ENCODE measurements around the gene COL4A2.

COL4A2 gene

GRCh38 chr13:110305949-110306339 is 1.1 kb upstream of the COL4A2 start:
- no peak overlapping the region for H3K4me3 ChIP-seq (ENCODE audit: low read depth, low read length)
- no peak for TF ChIP-seq CTCF (IDR thresholded peaks at IDR 0.05; ENCODE audit: insufficient read depth, low read depth, low read length, missing control alignments)
- no peak for DNase-seq (ENCODE audit: low read depth)

GRCh38 chr13:110306340-110306959 is 634 bp upstream of the COL4A2 start:
- DNase-seq (ENCODE audit: low read depth) = no peak
- no peak for TF ChIP-seq CTCF (IDR thresholded peaks at IDR 0.05; ENCODE audit: insufficient read depth, low read depth, low read length, missing control alignments)
- no peak overlapping the region for H3K4me3 ChIP-seq (ENCODE audit: low read depth, low read length)

- no peak for TF ChIP-seq CTCF (IDR thresholded peaks at IDR 0.05; ENCODE audit: insufficient read depth, low read depth, low read length, missing control alignments)
- DNase-seq (ENCODE audit: low read depth) = no peak
- H3K4me3 ChIP-seq (ENCODE audit: low read depth, low read length) = no peak overlapping the region
Measured at GRCh38 chr13:110307767-110308655, 927 bp downstream of the COL4A2 start.

- no peak for DNase-seq (ENCODE audit: low read depth)
- no peak overlapping the region for H3K4me3 ChIP-seq (ENCODE audit: low read depth, low read length)
- TF ChIP-seq CTCF (IDR thresholded peaks at IDR 0.05; ENCODE audit: insufficient read depth, low read depth, low read length, missing control alignments) = no peak
Measured at GRCh38 chr13:110308656-110309359, 1.7 kb downstream of the COL4A2 start.

- no peak overlapping the region for H3K4me3 ChIP-seq (ENCODE audit: low read depth, low read length)
- DNase-seq (ENCODE audit: low read depth) = no peak
- no peak for TF ChIP-seq CTCF (IDR thresholded peaks at IDR 0.05; ENCODE audit: insufficient read depth, low read depth, low read length, missing control alignments)
Measured at GRCh38 chr13:110309661-110310524, 2.8 kb downstream of the COL4A2 start.
